GM21447 (cell line): ENCODE data around the gene DDC.
"Not testable (repeated sequence)": the region's sequence is repeated elsewhere in the genome, so short reads cannot be mapped to it uniquely, and the experiment has no call there.

Experiments used
- ATAC-seq: cut with Tn5 transposase; IDR thresholded peaks from one replicate; pipeline ENCODE4 v1.9.1; 2021; ENCODE audit not compliant: unreplicated experiment

Gene DDC

GRCh38 chr7:50556247-50556991 is 8.8 kb downstream of the DDC start:
- ATAC-seq: no peak

GRCh38 chr7:50555594-50556140 is 9.5 kb downstream of the DDC start:
- no peak for ATAC-seq

GRCh38 chr7:50554431-50555322 is 10.5 kb downstream of the DDC start:
- no peak for ATAC-seq

- no peak for ATAC-seq
These were observed 11.2 kb downstream of the DDC start for GRCh38 chr7:50553973-50554372.

- no peak for ATAC-seq
These were observed 12.3 kb downstream of the DDC start for GRCh38 chr7:50552921-50553320.

- ATAC-seq: no peak
These were observed 13.1 kb downstream of the DDC start for GRCh38 chr7:50552139-50552538.

- ATAC-seq: not testable (repeated sequence)
These were observed 19.6 kb downstream of the DDC start for GRCh38 chr7:50545613-50546012.

GRCh38 chr7:50544992-50545391 is 20.2 kb downstream of the DDC start:
- no peak for ATAC-seq

GRCh38 chr7:50543776-50544442 is 21.3 kb downstream of the DDC start:
- no peak for ATAC-seq

GRCh38 chr7:50542132-50542531 is 23.1 kb downstream of the DDC start:
- ATAC-seq: no peak

GRCh38 chr7:50540785-50541579 is 24.2 kb downstream of the DDC start:
- no peak for ATAC-seq

- ATAC-seq: no peak
These were observed 25.5 kb downstream of the DDC start for GRCh38 chr7:50539725-50540124.

GRCh38 chr7:50538478-50538877 is 26.7 kb downstream of the DDC start:
- ATAC-seq: no peak

- ATAC-seq: no peak
These were observed 27.8 kb downstream of the DDC start for GRCh38 chr7:50537417-50537816.

GRCh38 chr7:50535291-50535711 is 29.9 kb downstream of the DDC start:
- not testable (repeated sequence) for ATAC-seq

- no peak for ATAC-seq
These were observed 30.4 kb downstream of the DDC start for GRCh38 chr7:50534690-50535290.

- ATAC-seq: no peak
These were observed 31.3 kb downstream of the DDC start for GRCh38 chr7:50533866-50534265.

- ATAC-seq: no peak
These were observed 33.3 kb downstream of the DDC start for GRCh38 chr7:50531928-50532327.

GRCh38 chr7:50531401-50531911 is 33.7 kb downstream of the DDC start:
- no peak for ATAC-seq

GRCh38 chr7:50530766-50531165 is 34.4 kb downstream of the DDC start:
- no peak for ATAC-seq
